ENCODE measurements around the gene GSTP1.
"Not testable (repeated sequence)": the region's sequence is repeated elsewhere in the genome, so short reads cannot be mapped to it uniquely, and the experiment has no call there.

Gene GSTP1

GRCh38 chr11:67597458-67597857 is 13.8 kb downstream of the GSTP1 start:
- not testable (repeated sequence) for DNase-seq (ENCODE audit: low spot score)

DNA sequence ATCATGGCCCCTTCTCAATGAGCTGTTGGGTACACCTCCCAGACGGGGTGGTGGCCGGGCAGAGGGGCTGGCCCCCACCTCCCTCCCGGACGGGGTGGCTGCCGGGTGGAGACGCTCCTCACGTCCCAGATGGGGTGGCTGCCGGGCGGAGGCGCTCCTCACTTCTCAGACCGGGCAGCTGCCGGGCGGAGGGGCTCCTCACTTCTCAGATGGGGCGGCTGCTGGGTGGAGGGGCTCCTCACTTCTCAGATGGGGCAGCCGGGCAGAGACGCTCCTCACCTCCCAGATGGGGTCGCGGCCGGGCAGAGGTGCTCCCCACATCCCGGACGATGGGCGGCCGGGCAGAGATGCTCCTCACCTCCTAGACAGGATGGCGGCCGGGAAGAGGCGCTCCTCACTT is 14.4 kb downstream of the GSTP1 start:
- DNase-seq (ENCODE audit: low spot score), result not testable (repeated sequence)

- no peak for DNase-seq (ENCODE audit: low spot score)
These were observed 15.5 kb downstream of the GSTP1 start for GRCh38 chr11:67599149-67599548.

DNA sequence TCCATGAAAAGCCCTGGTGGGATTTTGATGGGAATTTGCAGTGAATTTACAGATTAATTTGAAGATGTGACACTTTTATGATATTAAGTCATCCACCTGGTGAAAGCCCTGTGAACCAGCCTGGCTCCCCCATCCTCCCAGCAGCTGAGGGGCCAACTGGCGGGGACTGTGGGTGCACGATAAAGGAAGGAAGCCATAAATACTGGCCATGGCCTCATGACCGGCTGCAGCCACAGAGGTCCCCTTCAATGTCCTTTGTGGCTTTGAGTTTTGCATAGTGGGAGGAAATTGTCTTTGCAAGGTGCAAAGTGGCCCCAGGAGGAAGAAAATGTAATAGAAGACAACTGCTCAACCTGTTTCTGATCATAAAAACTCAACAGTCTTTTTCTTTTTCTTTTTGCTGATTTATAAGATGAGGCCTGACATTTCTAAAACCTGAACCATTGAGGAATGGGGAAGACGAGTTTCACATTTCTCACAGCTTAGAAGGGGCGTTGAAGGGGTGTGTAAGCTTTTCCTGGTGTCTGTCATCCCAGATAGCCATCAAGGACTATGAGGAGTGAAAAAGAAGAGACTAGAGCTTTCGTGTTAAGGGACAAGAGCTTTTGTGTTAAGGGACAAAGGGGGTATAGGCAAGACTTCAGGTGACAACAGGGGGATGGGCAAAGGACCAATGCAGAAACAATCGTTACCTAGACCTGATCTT is 16.9 kb downstream of the GSTP1 start:
- DNase-seq (ENCODE audit: low spot score), result no peak

- DNase-seq (ENCODE audit: low spot score), result no peak
These were observed 17.5 kb downstream of the GSTP1 start for GRCh38 chr11:67601098-67601497.

GRCh38 chr11:67604119-67604518 is 20.5 kb downstream of the GSTP1 start:
- DNase-seq (ENCODE audit: low spot score), result not testable (repeated sequence)

GRCh38 chr11:67604815-67605214 is 21.2 kb downstream of the GSTP1 start:
- DNase-seq (ENCODE audit: low spot score), result no peak

- DNase-seq (ENCODE audit: low spot score), result no peak
These were observed 21.8 kb downstream of the GSTP1 start for GRCh38 chr11:67605231-67606011.

- no peak for DNase-seq (ENCODE audit: low spot score)
These were observed 22.5 kb downstream of the GSTP1 start for GRCh38 chr11:67606093-67606491.

DNA sequence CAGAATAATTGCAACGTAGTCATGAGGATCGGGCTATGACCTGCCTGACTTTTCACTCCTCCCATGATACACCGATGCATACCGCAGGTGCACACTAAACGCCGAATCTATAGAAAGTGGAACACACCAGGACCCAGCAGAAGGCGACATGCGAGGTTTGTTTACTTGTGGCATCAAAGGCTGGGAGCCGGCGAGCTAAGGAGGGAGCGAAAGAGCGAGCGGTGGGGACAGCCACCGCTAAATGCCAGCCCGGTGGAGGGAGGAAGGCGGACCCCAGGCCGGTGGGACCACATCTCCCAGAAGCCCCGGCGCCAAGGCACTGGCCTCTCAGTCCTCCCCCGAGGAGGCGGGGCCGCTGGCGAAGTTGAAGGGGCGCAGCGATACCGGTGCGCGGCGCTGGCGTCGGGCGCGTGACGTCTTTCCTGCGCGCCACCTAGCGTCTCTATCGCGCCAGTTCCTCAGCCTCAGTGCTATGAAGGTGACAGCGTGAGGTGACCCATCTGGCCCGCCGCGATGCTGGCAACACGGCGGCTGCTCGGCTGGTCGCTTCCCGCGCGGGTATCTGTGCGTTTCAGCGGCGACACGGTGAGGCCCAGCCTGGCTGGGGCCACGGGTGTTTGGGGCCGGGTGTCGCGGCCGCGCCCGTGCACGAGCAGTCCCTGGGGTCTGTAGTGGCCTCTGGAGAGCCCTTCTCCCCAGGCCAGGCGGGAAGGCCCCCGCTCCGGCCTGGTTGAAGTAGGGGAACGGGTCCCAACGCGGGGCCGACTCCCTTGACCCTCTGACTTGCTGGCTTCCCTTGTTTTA is 23.1 kb downstream of the GSTP1 start, which contains the start of gene NDUFV1:
Gene NDUFV1 (plus strand): TSS at position 445 of the 804 bp plus-strand sequence. CDS start 69 bp downstream, at position 514.
- DNase-seq (ENCODE audit: low spot score), result peak; percentile 87

DNA sequence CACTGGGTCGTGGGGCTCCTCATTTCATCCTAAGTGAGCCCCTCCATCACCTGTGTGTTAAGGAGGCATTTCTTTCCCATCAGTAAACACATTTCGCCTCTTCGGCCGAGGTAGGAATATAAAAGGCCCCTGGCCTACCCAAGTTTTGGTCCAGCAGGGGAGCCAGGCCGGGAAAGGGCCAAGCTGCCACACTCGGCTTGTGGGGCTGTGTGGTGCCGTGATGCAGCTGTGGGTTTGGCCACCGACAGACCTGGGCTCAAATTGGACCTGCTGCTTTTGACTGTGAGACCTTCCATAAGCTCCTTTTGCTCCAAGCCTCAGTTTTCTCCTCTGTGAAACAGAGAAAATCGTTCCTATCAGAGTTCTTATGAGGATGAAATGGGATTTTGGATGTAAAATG is 23.9 kb downstream of the GSTP1 start:
- DNase-seq (ENCODE audit: low spot score), result no peak

DNA sequence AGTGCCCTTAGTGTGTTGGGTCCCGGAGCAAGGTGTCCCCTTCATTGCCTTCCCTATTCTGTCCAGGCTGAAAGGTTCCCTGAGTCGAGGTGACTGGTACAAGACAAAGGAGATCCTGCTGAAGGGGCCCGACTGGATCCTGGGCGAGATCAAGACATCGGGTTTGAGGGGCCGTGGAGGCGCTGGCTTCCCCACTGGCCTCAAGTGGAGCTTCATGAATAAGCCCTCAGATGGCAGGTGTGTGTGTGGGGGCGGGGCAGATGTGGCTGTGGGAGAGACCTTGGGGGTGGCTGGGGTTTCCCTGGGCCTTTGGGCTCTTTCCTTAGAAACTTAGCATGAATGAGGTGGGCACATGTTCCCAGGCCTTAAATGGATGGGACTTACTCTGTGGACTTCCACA is 24.9 kb downstream of the GSTP1 start:
- DNase-seq (ENCODE audit: low spot score), result no peak

- no peak for DNase-seq (ENCODE audit: low spot score)
These were observed 25.7 kb downstream of the GSTP1 start for GRCh38 chr11:67609316-67609715.

DNA sequence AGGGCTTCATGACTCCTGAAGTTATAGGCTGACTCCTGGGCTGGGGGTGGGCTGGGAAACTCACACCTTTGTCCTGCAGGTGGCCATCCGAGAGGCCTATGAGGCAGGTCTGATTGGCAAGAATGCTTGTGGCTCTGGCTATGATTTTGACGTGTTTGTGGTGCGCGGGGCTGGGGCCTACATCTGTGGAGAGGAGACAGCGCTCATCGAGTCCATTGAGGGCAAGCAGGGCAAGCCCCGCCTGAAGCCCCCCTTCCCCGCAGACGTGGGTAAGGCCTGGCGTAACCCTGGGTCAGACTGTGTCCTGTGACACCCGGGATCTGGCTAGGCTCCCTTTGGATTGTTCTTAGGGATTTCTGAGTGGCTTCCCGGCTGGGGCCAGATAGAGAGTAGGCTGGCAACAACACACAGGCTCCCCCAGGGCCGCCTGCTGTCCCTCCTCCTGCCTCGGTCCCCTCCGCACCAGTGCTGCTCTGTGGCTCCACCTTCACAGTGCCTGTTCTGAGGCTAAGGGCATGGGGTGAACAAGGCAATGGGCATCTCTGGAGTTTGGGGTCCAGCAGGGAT is 26.8 kb downstream of the GSTP1 start:
- no peak for DNase-seq (ENCODE audit: low spot score)

- no peak for DNase-seq (ENCODE audit: low spot score)
These were observed 27.6 kb downstream of the GSTP1 start for GRCh38 chr11:67611165-67611564.

- no peak for DNase-seq (ENCODE audit: low spot score)
These were observed 28.3 kb downstream of the GSTP1 start for GRCh38 chr11:67611704-67612587.

DNA sequence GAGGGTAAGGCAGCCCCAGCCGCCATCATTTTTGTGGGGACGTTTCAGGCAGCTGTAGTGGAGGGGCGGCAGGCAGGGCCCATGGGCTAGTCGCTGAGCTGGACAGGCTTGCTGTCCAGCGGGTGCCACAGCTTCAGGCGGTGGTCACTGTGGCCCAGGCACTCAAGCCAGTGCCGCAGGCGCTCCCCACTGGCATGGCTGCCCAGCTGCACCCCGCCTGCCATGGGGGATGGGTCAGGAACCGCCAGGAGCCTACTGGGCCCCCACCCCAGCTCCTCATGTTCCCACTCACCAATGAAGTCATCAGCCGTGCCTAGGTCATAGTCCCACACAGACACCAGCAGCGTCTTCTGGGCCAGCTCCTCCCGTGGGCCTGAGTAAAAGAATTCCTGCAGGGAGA is 29.1 kb downstream of the GSTP1 start:
- no peak for DNase-seq (ENCODE audit: low spot score)

GRCh38 chr11:67613313-67613959 is 29.8 kb downstream of the GSTP1 start:
- DNase-seq (ENCODE audit: low spot score), result no peak

DNA sequence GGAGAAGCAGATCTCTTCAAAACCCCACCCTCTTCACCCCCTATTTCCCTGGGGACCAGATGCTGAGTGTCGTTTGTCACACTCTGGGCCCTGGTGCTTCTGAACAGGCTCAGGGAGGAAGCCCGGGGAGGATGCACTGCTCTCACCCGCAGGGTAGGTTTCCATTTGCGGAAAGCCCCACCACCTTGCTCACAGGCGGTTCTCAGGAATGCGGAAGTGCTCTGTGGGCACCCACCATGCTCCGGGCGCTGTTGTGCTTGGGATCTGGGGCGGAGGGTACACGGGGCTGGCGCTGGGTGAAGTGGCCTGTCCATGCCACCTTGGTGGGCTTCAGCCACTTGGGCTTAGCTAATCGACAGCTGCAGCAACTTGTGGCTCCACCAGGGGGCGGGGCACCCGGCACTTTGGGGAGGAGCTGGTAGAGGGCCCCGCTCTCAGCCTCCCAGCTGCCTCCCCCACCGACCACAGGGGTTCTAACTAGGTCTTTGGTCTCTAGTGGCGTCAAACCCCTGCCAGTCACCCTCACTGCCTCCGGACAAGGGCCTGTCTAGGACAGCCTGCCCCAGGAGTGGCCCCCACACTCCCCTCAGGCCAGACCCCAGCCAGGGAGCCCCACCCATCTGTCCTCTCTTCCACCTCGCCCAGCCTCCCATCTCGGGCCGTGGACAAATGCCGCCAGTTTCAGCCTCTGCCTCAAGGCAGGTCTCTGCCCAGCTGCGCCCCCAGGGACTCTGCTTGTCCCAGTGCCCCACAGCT is 30.5 kb downstream of the GSTP1 start:
- peak; percentile 24 for DNase-seq (ENCODE audit: low spot score)

Data from kidney capillary endothelial cell (primary cell).